ENCODE measurements around the gene C22orf31. TPM values are rescaled to one million over a fixed set of nuclear protein-coding genes. Genes with fewer than 3 reads are reported as not detected.

Gene C22orf31
- not detected for total RNA-seq

DNA sequence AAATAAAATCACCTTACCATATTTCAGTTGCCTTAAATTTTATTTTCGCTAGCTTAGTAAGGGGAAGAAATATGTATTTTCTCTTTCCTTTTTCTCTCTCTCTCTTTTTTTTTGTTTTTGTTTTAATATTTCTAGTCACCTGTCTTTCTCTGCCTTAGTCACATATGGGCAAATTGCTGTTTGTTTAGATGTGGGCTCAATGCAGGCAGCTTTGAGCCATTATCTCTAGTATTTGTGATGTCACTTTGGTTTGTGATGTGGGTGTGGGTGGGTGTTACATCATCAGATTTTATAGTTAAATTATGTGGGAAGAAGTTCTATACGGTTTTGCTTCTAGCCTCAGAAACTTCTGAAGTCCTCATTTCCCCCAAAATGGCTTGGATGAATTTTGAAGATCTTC is at the start of gene C22orf31:
C22orf31 (minus strand) TSS at position 59 of the 400 bp plus-strand sequence; CDS start at position 20, 39 bp downstream.
- H3K4me1 ChIP-seq (ENCODE audit: control insufficient read depth in 1 of 2, low read depth in 2 of 2), result no peaks in the 10 kb centered on the region
- H3K27ac ChIP-seq, result no peak within 1 kb of the TSS
- H3K4me3 ChIP-seq, result no peak within 1 kb of the TSS
- ATAC-seq (ENCODE audit: insufficient number of reproducible peaks, low FRiP score, low read depth) (no peak), DNase-seq (ENCODE audit: low spot score) (no peak)
- no peaks in the 10 kb centered on the region for H3K27me3 ChIP-seq (replicated peaks; ENCODE audit: insufficient read depth)
- no peaks in the 10 kb centered on the region for H3K36me3 ChIP-seq
- H3K9me3 ChIP-seq, result no peaks in the 10 kb centered on the region
- TF ChIP-seq, protein P1, sequence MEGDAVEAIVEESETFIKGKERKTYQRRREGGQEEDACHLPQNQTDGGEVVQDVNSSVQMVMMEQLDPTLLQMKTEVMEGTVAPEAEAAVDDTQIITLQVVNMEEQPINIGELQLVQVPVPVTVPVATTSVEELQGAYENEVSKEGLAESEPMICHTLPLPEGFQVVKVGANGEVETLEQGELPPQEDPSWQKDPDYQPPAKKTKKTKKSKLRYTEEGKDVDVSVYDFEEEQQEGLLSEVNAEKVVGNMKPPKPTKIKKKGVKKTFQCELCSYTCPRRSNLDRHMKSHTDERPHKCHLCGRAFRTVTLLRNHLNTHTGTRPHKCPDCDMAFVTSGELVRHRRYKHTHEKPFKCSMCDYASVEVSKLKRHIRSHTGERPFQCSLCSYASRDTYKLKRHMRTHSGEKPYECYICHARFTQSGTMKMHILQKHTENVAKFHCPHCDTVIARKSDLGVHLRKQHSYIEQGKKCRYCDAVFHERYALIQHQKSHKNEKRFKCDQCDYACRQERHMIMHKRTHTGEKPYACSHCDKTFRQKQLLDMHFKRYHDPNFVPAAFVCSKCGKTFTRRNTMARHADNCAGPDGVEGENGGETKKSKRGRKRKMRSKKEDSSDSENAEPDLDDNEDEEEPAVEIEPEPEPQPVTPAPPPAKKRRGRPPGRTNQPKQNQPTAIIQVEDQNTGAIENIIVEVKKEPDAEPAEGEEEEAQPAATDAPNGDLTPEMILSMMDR (IDR thresholded peaks at IDR 0.05), result no peak

DNA sequence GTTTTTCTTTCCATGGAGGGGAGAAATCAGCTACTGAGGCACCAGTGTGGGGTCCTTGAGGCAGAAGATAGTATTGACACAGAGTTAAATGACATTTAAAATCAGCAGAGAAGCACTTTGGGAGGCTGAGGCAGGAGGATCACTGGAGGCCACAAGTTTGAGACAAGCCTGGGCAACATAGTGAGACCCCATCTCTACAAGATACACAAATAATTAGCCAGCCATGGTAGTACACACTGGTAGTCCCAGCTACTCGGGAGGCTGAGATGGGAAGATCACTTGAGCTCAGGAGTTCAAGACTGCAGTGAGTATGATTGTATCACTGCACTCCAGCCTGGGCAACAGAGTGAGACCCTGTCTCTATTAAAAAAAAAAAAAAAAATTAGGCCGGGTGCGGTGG is 49.3 kb upstream of the C22orf31 start:
- ATAC-seq (ENCODE audit: insufficient number of reproducible peaks, low FRiP score, low read depth), result no peak
- peaks cover 6% of the 10 kb centered on the region for H3K36me3 ChIP-seq
- DNase-seq (ENCODE audit: low spot score), result no peak
- no peak overlapping the region for H3K4me3 ChIP-seq
- H3K9me3 ChIP-seq, result no peaks in the 10 kb centered on the region
- no peaks in the 10 kb centered on the region for H3K4me1 ChIP-seq (ENCODE audit: control insufficient read depth in 1 of 2, low read depth in 2 of 2)
- no peaks in the 10 kb centered on the region for H3K27me3 ChIP-seq (replicated peaks; ENCODE audit: insufficient read depth)
- TF ChIP-seq, protein P1 (IDR thresholded peaks at IDR 0.05), result no peak
- no peak overlapping the region for H3K27ac ChIP-seq

DNA sequence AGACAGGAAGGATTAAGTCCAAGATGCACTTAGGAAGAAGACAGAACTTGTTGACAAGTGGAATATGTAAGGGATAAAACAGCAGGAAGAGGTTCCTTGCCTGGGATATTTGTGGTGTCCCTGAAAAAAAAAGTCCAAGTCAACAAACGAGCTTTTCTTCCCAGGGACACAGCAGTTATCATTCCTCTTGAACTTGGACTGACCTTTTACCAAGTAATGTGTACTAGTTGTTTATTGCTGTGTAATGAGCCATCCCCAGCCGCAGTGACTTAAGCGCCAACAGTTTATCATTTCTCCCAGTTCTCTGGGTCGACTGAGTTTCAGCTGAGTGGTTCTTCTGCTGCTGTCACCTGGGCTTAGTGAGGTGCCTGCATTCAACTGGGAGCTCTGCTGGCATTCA is 48.2 kb upstream of the C22orf31 start:
- no peak overlapping the region for H3K27ac ChIP-seq
- H3K36me3 ChIP-seq, result peaks cover 6% of the 10 kb centered on the region
- H3K4me3 ChIP-seq, result no peak overlapping the region
- H3K27me3 ChIP-seq (replicated peaks; ENCODE audit: insufficient read depth), result no peaks in the 10 kb centered on the region
- H3K9me3 ChIP-seq, result no peaks in the 10 kb centered on the region
- no peak for ATAC-seq (ENCODE audit: insufficient number of reproducible peaks, low FRiP score, low read depth)
- DNase-seq (ENCODE audit: low spot score), result no peak
- TF ChIP-seq, protein P1 (IDR thresholded peaks at IDR 0.05), result no peak
- no peaks in the 10 kb centered on the region for H3K4me1 ChIP-seq (ENCODE audit: control insufficient read depth in 1 of 2, low read depth in 2 of 2)

DNA sequence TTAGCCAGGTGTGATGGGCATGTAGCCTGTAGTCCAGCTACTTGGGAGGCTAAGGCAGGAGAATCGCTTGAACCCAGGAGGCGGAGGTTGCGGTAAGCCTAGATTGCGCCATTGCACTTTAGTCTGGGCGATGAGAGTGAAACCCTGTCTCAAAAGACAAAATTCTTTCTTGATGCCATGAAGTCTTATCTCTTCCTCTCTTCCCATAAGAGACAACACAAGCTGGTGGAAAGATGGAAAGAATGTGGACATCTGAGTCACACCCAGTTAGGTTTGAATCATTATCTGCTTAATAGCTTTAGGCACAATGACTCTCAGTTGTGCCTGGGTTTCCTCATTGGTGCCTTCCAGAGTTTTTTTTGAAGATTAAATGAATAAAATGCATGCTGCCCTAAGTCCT is 46.5 kb upstream of the C22orf31 start:
- Histone ChIP-seq H3K9me3 (no peaks in the 10 kb centered on the region), H3K36me3 (peaks cover 6% of the 10 kb centered on the region), H3K4me3 (no peak overlapping the region), H3K4me1 (ENCODE audit: control insufficient read depth in 1 of 2, low read depth in 2 of 2) (no peaks in the 10 kb centered on the region), H3K27ac (no peak overlapping the region), H3K27me3 (replicated peaks; ENCODE audit: insufficient read depth) (no peaks in the 10 kb centered on the region)
- ATAC-seq (ENCODE audit: insufficient number of reproducible peaks, low FRiP score, low read depth) (no peak), DNase-seq (ENCODE audit: low spot score) (no peak)
- TF ChIP-seq, protein P1 (IDR thresholded peaks at IDR 0.05), result no peak

DNA sequence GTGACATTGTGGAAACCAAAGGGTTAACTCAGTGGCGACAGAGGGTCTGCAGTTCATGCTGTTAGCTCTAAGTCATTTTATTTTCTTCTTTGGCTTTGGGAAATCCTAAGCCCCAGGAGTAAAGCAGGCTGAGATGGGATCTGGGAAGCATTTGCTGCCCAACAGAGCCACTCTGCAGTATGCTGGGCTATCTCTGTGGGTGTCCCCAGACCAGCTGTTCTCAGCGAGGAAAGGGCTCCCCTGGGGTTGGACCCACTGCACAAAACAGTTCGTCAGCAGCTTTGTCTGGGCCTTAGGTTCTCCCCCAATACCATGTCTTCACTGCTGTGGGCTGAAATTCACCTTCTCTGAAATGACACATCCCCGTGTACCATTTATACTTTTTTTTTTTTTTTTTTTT is 45.2 kb upstream of the C22orf31 start:
- DNase-seq (ENCODE audit: low spot score) (no peak), ATAC-seq (ENCODE audit: insufficient number of reproducible peaks, low FRiP score, low read depth) (no peak)
- Histone ChIP-seq H3K4me3 (no peak overlapping the region), H3K4me1 (ENCODE audit: control insufficient read depth in 1 of 2, low read depth in 2 of 2) (no peaks in the 10 kb centered on the region), H3K27me3 (replicated peaks; ENCODE audit: insufficient read depth) (no peaks in the 10 kb centered on the region), H3K27ac (no peak overlapping the region), H3K9me3 (no peaks in the 10 kb centered on the region), H3K36me3 (peaks cover 6% of the 10 kb centered on the region)
- TF ChIP-seq, protein P1 (IDR thresholded peaks at IDR 0.05), result no peak

Measured in thoracic aorta (tissue), 2 donors.